IPS-NIHi7 (cell line): ENCODE results near the gene CR1.
"Not testable (repeated sequence)": the region's sequence is repeated elsewhere in the genome, so short reads cannot be mapped to it uniquely, and the experiment has no call there.

Source experiments
- DNase-seq: peaks from one replicate; pipeline ENCODE4 v3.0.0; 2012; ENCODE audit warnings: mixed read lengths; ENCODE audit errors: extremely low spot score

The CR1 gene

GRCh38 chr1:207495801-207496792, at the start of gene CR1:
Gene CR1 (plus strand): TSS chr1:207496157. CDS start chr1:207496268, 111 bp downstream.
- peak; percentile 22 for DNase-seq

GRCh38 chr1:207453710-207454045, 42.3 kb upstream of the CR1 start:
- DNase-seq, result no peak

- peak; percentile 81 for DNase-seq
Measured at GRCh38 chr1:207454046-207454964, 41.7 kb upstream of the CR1 start, which contains the start of gene CR2. Gene CR2 (plus strand): TSS chr1:207454328. CDS start chr1:207454419, 91 bp downstream.

DNA sequence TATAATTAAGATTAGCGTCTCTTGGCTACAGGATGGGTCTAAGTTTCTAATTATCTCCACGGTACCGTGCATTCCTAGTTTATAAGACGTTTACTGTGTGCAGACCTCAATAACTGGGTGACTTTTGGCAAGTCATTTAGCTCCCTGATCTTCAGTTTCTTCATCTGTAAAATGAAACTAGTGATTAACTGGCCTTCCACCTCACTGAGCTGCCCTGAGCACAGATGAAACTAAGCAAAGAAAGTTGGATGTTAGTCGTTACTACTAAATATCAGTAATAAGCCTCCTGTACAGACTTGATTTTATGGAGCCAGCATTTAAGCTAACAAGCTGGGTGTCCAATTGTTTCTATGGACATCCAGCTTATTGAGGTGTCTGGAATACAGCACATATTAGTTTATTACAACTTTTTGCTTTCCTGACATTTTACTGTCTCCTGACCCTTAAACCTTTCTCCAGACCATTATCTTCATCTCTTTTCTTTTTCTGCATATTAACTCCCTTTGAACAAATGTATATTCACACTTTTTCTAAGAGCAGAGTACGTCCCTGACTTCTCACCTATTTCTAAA, 40.7 kb upstream of the CR1 start:
- no peak for DNase-seq

DNA sequence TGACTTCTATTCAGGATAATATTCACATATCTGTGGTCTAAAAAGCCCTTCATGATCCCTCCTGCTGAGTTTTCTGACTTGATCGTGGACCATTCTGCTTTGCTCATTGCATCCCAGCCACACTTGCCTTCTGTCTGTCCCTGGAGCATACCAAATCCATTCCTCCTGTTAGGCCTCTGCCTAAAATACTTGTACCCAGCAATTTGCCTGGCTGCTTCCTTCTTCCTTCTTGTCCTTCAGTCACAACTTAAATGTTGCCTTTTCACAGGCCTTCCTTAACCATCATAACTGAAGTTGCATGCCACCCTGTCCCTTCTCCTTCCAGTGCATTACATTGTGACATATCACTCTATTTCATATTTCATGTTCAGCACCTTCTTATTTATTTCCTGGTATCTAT, 37.5 kb upstream of the CR1 start:
- DNase-seq, result no peak

DNA sequence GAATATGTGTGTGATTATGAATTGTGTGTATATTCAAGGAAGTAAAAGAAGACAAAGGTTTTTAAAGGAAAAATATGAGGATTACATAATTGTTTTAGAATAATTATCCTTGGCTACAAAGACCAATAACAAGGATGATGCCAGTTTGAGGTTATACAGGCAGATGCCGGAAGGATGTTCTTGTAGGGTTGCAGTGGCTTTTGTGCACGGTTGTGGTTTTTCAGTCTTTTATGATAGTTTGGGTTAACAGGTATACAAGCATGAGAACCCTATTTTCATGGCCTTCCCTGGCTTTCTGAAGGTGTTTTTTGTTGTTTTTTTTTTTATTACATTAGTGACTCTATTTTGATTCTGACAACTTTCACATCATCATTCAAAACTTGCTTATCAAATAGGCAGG, 36.9 kb upstream of the CR1 start:
- DNase-seq, result no peak

- no peak for DNase-seq
Measured at GRCh38 chr1:207461649-207462048, 34.3 kb upstream of the CR1 start.

DNA sequence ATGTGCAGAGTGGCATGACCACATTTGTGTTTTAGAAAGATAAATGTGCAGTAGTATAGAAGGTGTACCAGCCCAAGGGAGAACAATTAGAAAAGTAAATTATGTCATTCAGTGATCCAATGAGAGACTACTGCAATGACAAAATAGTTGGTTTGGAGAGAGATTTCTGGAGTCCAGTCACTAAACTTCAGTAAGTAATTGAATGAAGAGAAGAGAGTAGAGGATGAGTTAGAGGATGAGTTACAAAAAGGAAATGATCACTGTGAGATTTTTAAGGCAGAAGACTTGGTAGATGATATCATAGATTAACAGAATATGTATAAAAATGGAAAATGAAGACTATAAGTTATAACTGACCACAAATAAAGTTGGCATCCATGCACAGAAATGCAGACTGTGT, 33.4 kb upstream of the CR1 start:
- DNase-seq, result no peak

DNA sequence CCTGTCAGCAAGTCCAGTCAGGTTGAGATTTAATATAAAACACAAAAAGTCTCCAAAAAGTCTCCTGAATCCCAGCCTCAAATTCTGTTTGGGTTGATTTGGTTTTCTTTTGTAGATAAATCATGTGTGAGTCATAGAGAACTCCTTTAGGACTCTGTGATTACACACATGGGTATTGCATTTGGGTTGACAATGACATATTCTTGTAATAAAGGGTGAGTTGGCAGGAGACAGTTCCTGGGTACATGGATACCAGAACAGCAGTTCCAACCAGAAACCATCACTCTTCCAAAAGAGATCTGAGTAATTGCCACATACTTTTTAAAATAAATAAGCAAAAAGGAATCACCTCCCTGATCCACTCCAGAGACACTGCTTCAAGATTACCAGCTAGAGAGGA, 32.9 kb upstream of the CR1 start:
- DNase-seq, result no peak

GRCh38 chr1:207463571-207463970, 32.4 kb upstream of the CR1 start:
- DNase-seq, result no peak

- no peak for DNase-seq
Measured at GRCh38 chr1:207470927-207471326, 25.0 kb upstream of the CR1 start.

DNA sequence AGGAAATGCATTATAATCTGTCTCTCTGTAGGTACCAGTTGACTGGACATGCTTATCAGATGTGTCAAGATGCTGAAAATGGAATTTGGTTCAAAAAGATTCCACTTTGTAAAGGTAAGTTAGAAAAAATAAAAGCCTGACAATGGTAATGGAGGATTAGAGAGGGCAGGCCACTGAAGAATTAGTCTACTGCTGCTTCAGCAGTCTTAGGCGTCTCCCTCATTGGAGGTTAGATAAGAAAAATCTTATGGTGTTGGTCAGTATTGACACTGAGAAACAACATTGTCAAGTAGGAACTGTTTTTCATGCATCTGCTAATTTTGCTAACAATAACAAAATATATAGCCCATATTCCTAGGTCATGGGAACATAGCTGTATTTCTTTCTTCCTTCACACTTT, 21.7 kb upstream of the CR1 start:
- DNase-seq, result no peak

DNA sequence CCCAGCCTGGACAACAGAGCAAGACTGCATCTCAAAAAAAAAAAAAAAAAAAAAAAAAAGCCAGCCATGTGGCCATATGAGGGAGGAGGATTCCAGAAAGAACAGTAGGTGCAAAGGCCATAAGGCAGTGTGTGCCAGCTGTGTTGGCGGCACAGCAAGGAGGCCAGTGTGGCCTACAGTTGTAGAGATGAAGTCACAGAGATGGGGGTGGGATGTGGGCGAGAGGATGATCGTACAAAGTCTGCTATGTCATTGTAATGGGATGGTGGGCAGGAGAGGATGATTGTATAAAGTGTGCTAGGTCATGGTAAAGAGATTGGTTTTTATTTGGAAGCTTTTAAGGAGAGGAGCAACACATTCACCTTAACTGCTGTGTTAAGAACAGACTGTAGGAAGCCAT, 9.8 kb upstream of the CR1 start:
- no peak for DNase-seq

GRCh38 chr1:207487636-207488035, 8.3 kb upstream of the CR1 start:
- DNase-seq, result no peak

GRCh38 chr1:207493212-207493611, 2.7 kb upstream of the CR1 start:
- DNase-seq, result no peak

DNA sequence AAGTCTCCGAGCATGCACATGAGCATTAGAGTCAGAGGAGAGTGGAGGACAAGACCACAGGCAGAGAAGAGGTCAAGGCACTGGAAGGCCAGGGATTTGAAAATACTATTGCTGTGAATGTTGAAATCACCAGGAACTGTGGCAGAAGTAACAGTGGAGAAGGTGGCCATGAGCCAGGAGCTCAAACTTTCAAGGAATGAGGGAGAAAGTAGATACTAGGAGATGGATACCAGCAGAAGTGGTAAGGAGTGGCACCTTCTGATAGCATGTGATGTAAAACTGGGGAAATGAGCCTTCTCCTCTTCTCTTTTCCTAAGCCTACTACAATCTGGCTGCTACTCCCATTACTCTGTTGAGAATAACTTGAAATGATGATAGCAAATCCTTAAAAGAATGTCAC, 1.8 kb upstream of the CR1 start:
- no peak for DNase-seq

GRCh38 chr1:207495281-207495680, 676 bp upstream of the CR1 start:
- DNase-seq, result not testable (repeated sequence)

DNA sequence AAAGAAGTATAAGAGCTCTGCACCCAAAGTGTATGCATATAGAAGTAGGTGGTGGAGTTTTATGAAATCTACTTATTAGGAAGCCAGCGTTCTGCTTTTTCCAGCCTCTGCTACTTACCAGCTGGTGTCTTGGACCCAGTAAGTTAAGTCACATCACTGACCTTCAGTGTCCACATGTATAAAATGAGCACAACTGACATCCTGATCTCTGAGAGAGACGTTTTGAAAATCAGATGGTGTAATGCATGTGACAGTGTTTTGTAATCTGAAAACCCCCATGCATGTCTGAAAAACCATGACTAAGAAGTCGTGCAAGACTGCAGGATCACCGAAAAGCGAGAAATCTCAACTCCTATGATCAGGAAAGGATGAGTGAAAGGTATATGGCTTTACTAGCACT, 2.0 kb downstream of the CR1 start:
- no peak for DNase-seq

DNA sequence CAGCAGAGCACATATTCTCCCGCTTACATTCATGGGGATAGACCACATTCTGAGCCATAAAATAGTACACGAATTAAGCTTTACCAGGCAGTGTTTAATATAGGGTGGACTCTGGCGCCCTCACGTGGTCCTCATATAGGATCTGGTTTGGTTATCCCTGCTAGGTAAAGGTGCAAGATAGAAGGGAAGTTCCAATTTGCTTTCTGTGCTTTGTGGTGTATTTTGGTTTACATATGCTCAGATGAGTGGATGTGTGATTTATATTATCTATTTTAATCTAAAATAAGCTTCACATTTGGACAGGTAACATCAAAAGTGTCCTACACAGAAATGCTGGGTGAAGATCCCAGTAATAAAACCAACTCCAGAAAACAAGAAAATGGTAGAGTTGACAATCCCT, 3.6 kb downstream of the CR1 start:
- peak; percentile 55 for DNase-seq

DNA sequence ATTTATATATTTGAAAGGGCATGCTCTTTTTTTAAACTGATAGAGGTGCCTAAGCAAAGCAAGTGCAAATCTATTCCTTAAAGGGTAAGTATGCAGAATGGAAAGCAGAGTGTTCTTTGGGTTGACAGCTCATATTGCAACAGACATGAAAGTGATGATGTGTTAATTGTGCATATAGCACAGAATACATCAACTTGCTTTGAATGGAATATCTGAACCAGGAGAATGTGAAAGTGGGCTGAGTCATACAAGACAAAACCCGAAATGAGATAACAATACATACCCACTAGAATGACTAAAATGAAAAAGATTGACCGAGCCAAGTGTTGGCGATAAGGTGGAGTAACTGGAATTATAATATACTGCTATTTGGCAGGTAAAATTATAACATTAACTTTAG, 4.3 kb downstream of the CR1 start:
- no peak for DNase-seq

DNA sequence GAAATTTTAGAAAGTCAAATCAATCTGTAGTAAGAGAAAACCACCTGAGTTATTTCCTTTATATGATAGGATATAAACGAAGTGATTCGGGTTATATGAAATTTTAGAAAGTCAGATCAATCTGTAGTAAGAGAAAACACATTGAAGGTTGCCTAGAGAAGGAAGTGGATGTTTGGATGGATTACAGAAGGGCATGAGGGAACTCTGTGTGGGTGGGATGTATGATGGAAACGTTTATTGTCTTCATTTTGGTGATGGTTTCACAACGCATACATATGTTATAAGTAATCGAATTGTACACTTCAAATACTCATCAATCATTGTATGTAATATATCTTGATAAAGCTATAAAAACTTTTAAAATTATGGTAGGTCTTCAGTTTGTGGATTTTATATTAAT, 5.1 kb downstream of the CR1 start:
- no peak for DNase-seq

GRCh38 chr1:207502726-207503125, 6.8 kb downstream of the CR1 start:
- DNase-seq, result no peak
